Measurements from ENCODE around the gene TCTN3. TPM values are rescaled to one million over a fixed set of nuclear protein-coding genes. Genes with fewer than 3 reads are reported as not detected.

The TCTN3 gene
- total and polyA plus RNA-seq, 10 of the 15 experiments (the other 5 are each of a cell fraction or from before 2014, with no cell fraction given), result 20.0 to 48.7 (median 29.1) TPM

DNA sequence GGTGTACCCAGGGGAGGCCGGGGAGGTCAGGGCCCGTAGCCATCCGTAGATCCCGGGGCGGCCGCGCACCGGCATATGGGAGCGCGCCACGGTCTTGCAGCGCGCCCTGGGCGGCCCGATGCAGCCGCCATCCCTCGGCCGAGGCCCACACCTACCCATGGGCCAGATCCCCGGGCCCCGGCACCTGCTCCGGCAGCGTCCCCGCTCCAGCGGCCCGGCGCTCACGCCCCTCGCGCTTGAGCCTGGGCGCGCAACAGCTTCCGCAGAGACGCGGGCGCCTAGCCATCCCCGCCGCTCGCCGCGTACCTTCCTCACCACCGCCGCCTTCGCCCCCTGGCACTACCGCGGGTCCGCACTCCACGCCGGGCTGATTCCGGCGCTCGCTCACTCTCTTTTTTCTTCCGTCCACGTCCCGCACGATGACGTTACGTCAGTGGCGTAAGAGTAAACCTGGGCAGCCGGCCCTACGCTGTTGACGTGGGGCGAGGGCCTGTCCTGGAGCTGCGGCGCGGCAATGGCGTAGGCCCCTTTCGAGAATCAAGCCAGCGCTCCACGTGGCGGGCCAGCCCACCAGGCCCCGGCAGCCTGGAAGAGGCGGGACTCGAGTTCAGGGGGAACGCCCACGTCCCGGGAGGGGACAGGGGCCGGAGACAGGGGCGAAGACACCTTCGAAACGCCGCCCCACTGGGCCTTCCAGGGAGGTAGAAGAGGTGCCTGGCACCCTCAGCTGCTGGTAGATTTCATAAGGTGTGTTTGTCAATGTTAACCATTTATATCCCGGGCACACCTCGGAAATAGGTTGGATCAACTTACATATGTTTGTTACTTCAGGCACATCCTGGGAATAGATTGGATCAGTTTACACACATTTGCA, 37.2 kb downstream of the TCTN3 start, which contains the start of gene ALDH18A1:
ALDH18A1 (minus strand) TSS at position 421 of the 874 bp plus-strand sequence. CDS start 3,334 bp downstream, outside the sequence.
- ATAC-seq, result peak; percentile 93
- Histone ChIP-seq H3K4me1 (ENCODE audit: control insufficient read depth, insufficient read depth, low read length) (peaks cover 5% of the 10 kb centered on the region), H3K36me3 (ENCODE audit: control insufficient read depth in 2 of 2, insufficient read depth in 2 of 2, low read length in 1 of 2) (peaks cover 0 to 13% of the 10 kb centered on the region in 2 experiments; a peak in 1 of 4 replicates), H3K4me2 (ENCODE audit: control insufficient read depth, insufficient read depth) (peak within 1 kb of the TSS; percentile 93), H3K27ac (ENCODE audit: control insufficient read depth, insufficient read depth) (peak within 1 kb of the TSS; percentile 78), H4K20me1 (ENCODE audit: control insufficient read depth, insufficient read depth) (no peaks in the 10 kb centered on the region), H3K27me3 (replicated peaks in 1 of 2; ENCODE audit: control insufficient read depth in 2 of 2, insufficient read depth in 2 of 2, low read length in 1 of 2) (no peaks in the 10 kb centered on the region), H3K9ac (ENCODE audit: control insufficient read depth, insufficient read depth, low read length) (peak within 1 kb of the TSS; percentile 90), H3K4me3 (peak within 1 kb of the TSS; percentile 84), H3K9me3 (replicated peaks; ENCODE audit: control insufficient read depth, insufficient read depth, low read length) (peaks cover 3% of the 10 kb centered on the region; the same call in 2 of the 3 replicates), H3K79me2 (ENCODE audit: control insufficient read depth, insufficient read depth, low read length) (peaks cover 34% of the 10 kb centered on the region), H2AFZ (ENCODE audit: control insufficient read depth, low read depth, low read length) (peak within 1 kb of the TSS; percentile 97)
- WGBS (ENCODE audit: insufficient coverage, insufficient replicate concordance, low lambda C conversion rate, missing lambda C conversion rate), result under 1% methylated on average over 82 of the region's 83 CpGs
- CTCF ChIA-PET, result interaction anchor here (1.8 kb wide), 1 partner anchor 226 kb away, joined by 3 read pairs; no protein-coding TSS in a partner anchor
- peak; percentile 66 for DNase-seq (ENCODE audit: low read depth, low spot score)
- BruUV-seq (replicated peaks), result no TSS peak
- RAD21 ChIA-PET (ENCODE audit: unreplicated experiment), result interaction anchor here (1.2 kb wide), 2 partner anchors 38 to 185 kb away, joined by 4 read pairs; partner anchors contain the start of gene TCTN3
- intact Hi-C loops (cut with micrococcal nuclease; ENCODE audit: unreplicated experiment) (no loop called here), in situ Hi-C loops (cut with MboI) (no loop called here)
- SMC1A ChIA-PET (ENCODE audit: uncharacterized antibody, unreplicated experiment), result interaction anchor here (0.6 kb wide), 1 partner anchor 17 kb away, joined by 4 read pairs; no protein-coding TSS in a partner anchor
- POLR2A ChIA-PET, result interaction anchor here (0.6 kb wide), 1 partner anchor 208 kb away, joined by 3 read pairs; no protein-coding TSS in a partner anchor
- FAIRE-seq, result peak; percentile 95
- TF ChIP-seq CREM (IDR thresholded peaks at IDR 0.05; ENCODE audit: low read depth) (peak; percentile 49), HSF1 (IDR thresholded peaks at IDR 0.05; ENCODE audit: low read depth, low read length) (no peak), JUNB (IDR thresholded peaks at IDR 0.05) (no peak), LARP7 (IDR thresholded peaks at IDR 0.05) (peak; percentile 87), MEF2A (IDR thresholded peaks at IDR 0.05; ENCODE audit: insufficient read depth, low read depth, low read length) (no peak), USF2 (IDR thresholded peaks at IDR 0.05; ENCODE audit: borderline replicate concordance, low read depth, low read length) (no peak; the same call in 1 of the 2 replicates), ZNF687 (IDR thresholded peaks at IDR 0.05) (no peak; the same call in none of the 2 replicates)
- TF ChIP-seq, protein P1, sequence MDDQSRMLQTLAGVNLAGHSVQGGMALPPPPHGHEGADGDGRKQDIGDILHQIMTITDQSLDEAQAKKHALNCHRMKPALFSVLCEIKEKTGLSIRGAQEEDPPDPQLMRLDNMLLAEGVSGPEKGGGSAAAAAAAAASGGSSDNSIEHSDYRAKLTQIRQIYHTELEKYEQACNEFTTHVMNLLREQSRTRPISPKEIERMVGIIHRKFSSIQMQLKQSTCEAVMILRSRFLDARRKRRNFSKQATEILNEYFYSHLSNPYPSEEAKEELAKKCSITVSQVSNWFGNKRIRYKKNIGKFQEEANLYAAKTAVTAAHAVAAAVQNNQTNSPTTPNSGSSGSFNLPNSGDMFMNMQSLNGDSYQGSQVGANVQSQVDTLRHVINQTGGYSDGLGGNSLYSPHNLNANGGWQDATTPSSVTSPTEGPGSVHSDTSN (IDR thresholded peaks at IDR 0.05; ENCODE audit: insufficient replicate concordance, low read depth, low read length), result no peak
- TF ChIP-seq, protein P2, sequence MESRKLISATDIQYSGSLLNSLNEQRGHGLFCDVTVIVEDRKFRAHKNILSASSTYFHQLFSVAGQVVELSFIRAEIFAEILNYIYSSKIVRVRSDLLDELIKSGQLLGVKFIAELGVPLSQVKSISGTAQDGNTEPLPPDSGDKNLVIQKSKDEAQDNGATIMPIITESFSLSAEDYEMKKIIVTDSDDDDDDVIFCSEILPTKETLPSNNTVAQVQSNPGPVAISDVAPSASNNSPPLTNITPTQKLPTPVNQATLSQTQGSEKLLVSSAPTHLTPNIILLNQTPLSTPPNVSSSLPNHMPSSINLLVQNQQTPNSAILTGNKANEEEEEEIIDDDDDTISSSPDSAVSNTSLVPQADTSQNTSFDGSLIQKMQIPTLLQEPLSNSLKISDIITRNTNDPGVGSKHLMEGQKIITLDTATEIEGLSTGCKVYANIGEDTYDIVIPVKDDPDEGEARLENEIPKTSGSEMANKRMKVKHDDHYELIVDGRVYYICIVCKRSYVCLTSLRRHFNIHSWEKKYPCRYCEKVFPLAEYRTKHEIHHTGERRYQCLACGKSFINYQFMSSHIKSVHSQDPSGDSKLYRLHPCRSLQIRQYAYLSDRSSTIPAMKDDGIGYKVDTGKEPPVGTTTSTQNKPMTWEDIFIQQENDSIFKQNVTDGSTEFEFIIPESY (IDR thresholded peaks at IDR 0.05), result no peak

Data from GM12878 (cell line).